K562 (cell line): ENCODE measurements around the gene KLHL41. TPM values are rescaled to one million over a fixed set of nuclear protein-coding genes. Genes with fewer than 3 reads are reported as not detected.

ENCODE experiments used
- ELF1 ChIP-seq: fragments of 200-800 bp; sonication (Bioruptor generic); IDR thresholded peaks from 2 replicates; pipeline ENCODE4 v1.6.1; 2016; ENCODE audit warnings: missing genetic modification characterization, missing compliant biosample characterization
- ESRRB ChIP-seq: fragments of 250-450 bp; sonication (Bioruptor Pico); IDR thresholded peaks from 2 replicates; pipeline ENCODE4 v1.5.0; 2020; ENCODE audit warnings: mild to moderate bottlenecking, moderate library complexity, borderline replicate concordance
- FOXJ3 ChIP-seq: sonication (generic); formaldehyde crosslinking; IDR thresholded peaks from 2 replicates; pipeline ENCODE4 v1.4.0; 2020; ENCODE audit warnings: mild to moderate bottlenecking, missing genetic modification reagents
- FOXP1 ChIP-seq: sonication (generic); formaldehyde crosslinking; IDR thresholded peaks from 2 replicates; pipeline ENCODE4 v1.8.0; 2022; ENCODE audit warnings: mild to moderate bottlenecking, missing genetic modification reagents
- HCFC1 ChIP-seq: IDR thresholded peaks from 2 replicates; pipeline ENCODE4 v1.6.1; 2012; ENCODE audit warnings: low read depth, low read length, improper control_type of control experiment
- HEY1 ChIP-seq: fragments of 250-450 bp; sonication (Bioruptor Pico); IDR thresholded peaks from 2 replicates; pipeline ENCODE4 v1.5.0; 2020; ENCODE audit warnings: mild to moderate bottlenecking, moderate library complexity, borderline replicate concordance
- HLTF ChIP-seq: fragments of 450-650 bp; IDR thresholded peaks from 2 replicates; pipeline ENCODE4 v1.6.1; 2016
- IFI16 ChIP-seq: fragments of 250-450 bp; sonication (Bioruptor Pico); IDR thresholded peaks from 2 replicates; pipeline ENCODE4 v2.1.2; 2022; ENCODE audit warnings: mild to moderate bottlenecking, inconsistent platforms
- MYBL2 ChIP-seq, 2 experiments: fragments of 450-650 bp in 1 of 2; sonication (generic) in 1 of 2; formaldehyde crosslinking in 1 of 2; IDR thresholded peaks; 2 replicates each; pipeline versions ENCODE4 v1.6.1 to v1.8.1; 2017 to 2022; ENCODE audit warnings: borderline replicate concordance in 1 of 2, inconsistent platforms in 1 of 2, low read depth in 1 of 2, mild to moderate bottlenecking in 1 of 2, missing genetic modification reagents in 1 of 2, moderate library complexity in 1 of 2
- NCOA4 ChIP-seq: fragments of 450-650 bp; IDR thresholded peaks from 2 replicates; pipeline ENCODE4 v1.6.1; 2018; ENCODE audit warnings: mild to moderate bottlenecking; ENCODE audit not compliant: partially characterized antibody
- PHF8 ChIP-seq: fragments of 200-600 bp; sonication (generic); IDR thresholded peaks from 2 replicates; pipeline ENCODE4 v1.6.1; 2012; ENCODE audit warnings: mixed run types, mild to moderate bottlenecking, inconsistent platforms, low read length, moderate library complexity, borderline replicate concordance
- POLR3A ChIP-seq: IDR thresholded peaks from 2 replicates; pipeline ENCODE4 v1.6.1; 2011; ENCODE audit warnings: borderline replicate concordance, mild to moderate bottlenecking, moderate library complexity; ENCODE audit not compliant: insufficient read length, insufficient read depth; ENCODE audit errors: extremely low read depth
- RBFOX2 ChIP-seq: fragments of 200-400 bp; formaldehyde crosslinking; IDR thresholded peaks from 2 replicates; pipeline ENCODE4 v1.6.1; 2017; ENCODE audit warnings: low read depth, mild to moderate bottlenecking, low read length, moderate library complexity
- SMAD1 ChIP-seq: fragments of 150-350 bp; IDR thresholded peaks from 2 replicates; pipeline ENCODE4 v1.6.1; 2014; ENCODE audit warnings: low read length, low read depth; ENCODE audit not compliant: partially characterized antibody
- SMAD3 ChIP-seq: fragments of 450-650 bp; formaldehyde crosslinking; conservative IDR thresholded peaks from 2 replicates; pipeline ENCODE4 v1.4.0; 2020; ENCODE audit warnings: mild to moderate bottlenecking
- SRSF1 ChIP-seq: fragments of 200-400 bp; formaldehyde crosslinking; IDR thresholded peaks from 2 replicates; pipeline ENCODE4 v1.6.1; 2017; ENCODE audit warnings: mild to moderate bottlenecking, low read depth, low read length, moderate library complexity
- TCF3 ChIP-seq: sonication (generic); formaldehyde crosslinking; IDR thresholded peaks from 2 replicates; pipeline ENCODE4 v1.4.0; 2020; ENCODE audit warnings: mild to moderate bottlenecking, missing genetic modification reagents
- TRIM24 ChIP-seq, 2 experiments: fragments of 450-650 bp; IDR thresholded peaks; 2 replicates each; pipeline ENCODE4 v1.6.1; 2016
- ZKSCAN8 ChIP-seq: fragments of 200-800 bp; sonication (Bioruptor generic); IDR thresholded peaks from 2 replicates; pipeline ENCODE4 v1.6.1; 2016; ENCODE audit warnings: missing genetic modification characterization, missing compliant biosample characterization
- ZNF197 ChIP-seq: fragments of 200-800 bp; sonication (Bioruptor generic); IDR thresholded peaks from 2 replicates; pipeline ENCODE4 v1.6.1; 2016; ENCODE audit warnings: low read depth, missing genetic modification characterization, missing compliant biosample characterization
- ZNF589 ChIP-seq: fragments of 200-800 bp; sonication (Bioruptor generic); IDR thresholded peaks from 2 replicates; pipeline ENCODE4 v1.6.1; 2016; ENCODE audit warnings: low read depth, missing genetic modification characterization, missing compliant biosample characterization
- polyA plus RNA-seq, 8 experiments: library from polyadenylated mRNA; depleted of rRNA in 4 of 8; stranded (reverse) in 5 of 8; unstranded in 3 of 8; fragments of >200 nt; fragmentation: Nextera tagmentation in 2 of 8; fragmentation: Illumina TruSeq in 1 of 8; extraction: Ambion mirVana in 2 of 8; extraction: Trizol in 1 of 8; gene quantifications; 2 replicates each; pipeline versions ENCODE4 v1.2.1 to v1.2.3, GENCODE V29; 2011 to 2014; ENCODE audit warnings: inconsistent platforms in 1 of 8, missing spikeins in 1 of 8
- total RNA-seq, 7 experiments: library from RNA; depleted of rRNA in 6 of 7; stranded (reverse); fragments of >200 nt in 6 of 7; fragmentation: Illumina TruSeq in 2 of 7; extraction: Trizol in 2 of 7; gene quantifications; 2 replicates each; pipeline versions ENCODE4 v1.2.1 to v1.2.3, GENCODE V29; 2011 to 2021; ENCODE audit warnings: low replicate concordance in 1 of 7
- TF ChIP-seq, protein P1 (sequence below): fragments of 250-450 bp; sonication (Bioruptor Pico); IDR thresholded peaks from 2 replicates; pipeline ENCODE4 v1.8.0; 2021; ENCODE audit warnings: moderate library complexity, mild to moderate bottlenecking, inconsistent platforms
- TF ChIP-seq, protein P2 (sequence below): fragments of 450-650 bp; IDR thresholded peaks from 2 replicates; pipeline ENCODE4 v1.6.1; 2018; ENCODE audit not compliant: partially characterized antibody

KLHL41 gene
- total and polyA plus RNA-seq, 9 of the 15 experiments (the other 6 are each of a cell fraction or from before 2014, with no cell fraction given), result 0.05 to 1.5 (median 0.09) TPM

DNA sequence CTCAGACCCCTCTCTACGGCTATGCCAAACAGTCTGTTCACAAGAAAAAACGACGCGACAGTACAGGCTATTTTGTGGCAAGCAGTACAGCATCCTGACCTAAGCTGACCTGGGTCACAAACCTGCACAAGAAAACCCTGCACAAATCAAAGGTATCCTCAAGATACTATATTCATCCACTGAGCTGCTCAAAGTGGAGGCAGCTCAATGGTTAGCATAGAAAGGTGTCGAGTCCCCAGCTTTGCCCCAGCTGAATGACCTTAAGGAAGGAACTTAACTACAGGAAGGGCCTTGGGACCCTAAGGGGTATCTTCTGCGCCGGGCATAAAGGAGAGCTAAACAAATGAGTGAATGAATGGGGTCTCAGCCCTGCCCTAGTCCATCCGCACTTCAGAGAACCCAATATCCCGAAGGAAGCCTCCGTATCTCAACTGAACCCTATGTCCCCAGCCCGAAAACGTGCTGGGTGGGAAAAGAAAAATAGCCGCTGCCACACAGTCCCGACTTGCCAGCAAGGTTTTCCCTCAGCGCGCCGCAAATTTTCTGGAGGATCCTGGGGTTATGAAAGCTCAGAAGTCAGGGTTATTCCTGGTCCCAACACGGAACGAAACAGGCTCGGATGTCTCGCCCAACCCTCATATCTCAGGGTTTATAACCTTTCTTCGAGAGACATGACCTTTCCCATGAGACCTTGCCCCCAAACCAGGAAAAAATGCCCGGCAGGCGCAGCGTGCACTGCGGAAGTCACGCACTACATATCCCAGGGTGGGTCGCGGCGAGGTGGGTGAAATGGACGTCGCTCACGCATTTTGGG, 63.9 kb downstream of the KLHL41 start, which contains the start of gene FASTKD1 (continued):
- peak; percentile 100 for TF ChIP-seq HCFC1
- TF ChIP-seq ZKSCAN8 (CRISPR knock-in tag), result no peak; the same call in 1 of the 2 replicates
- TF ChIP-seq SRSF1, result no peak
- TF ChIP-seq PHF8, result peak; percentile 85; the same call in 1 of the 2 replicates
- peak; percentile 24; the same call in 1 of the 2 replicates for TF ChIP-seq ZNF589 (CRISPR knock-in tag)
- TF ChIP-seq ZNF197 (CRISPR knock-in tag), result peak; percentile 97
- TF ChIP-seq ELF1 (tag), result peak; percentile 98
- TF ChIP-seq MYBL2 (IDR thresholded peaks at IDR 0.05; ENCODE audit: low read depth), result no peak
- TF ChIP-seq MYBL2 (CRISPR knock-in tag; IDR thresholded peaks at IDR 0.05; ENCODE audit: borderline replicate concordance), result no peak
- peak; percentile 11; the same call in 1 of the 2 replicates for TF ChIP-seq HLTF
- TF ChIP-seq HEY1 (CRISPR knock-in tag), result no peak
- no peak; the same call in 1 of the 2 replicates for TF ChIP-seq SMAD3 (CRISPR knock-in tag)
- TF ChIP-seq RBFOX2, result peak; percentile 85
- no peak for TF ChIP-seq FOXJ3 (CRISPR knock-in tag)
- TF ChIP-seq, protein P1, sequence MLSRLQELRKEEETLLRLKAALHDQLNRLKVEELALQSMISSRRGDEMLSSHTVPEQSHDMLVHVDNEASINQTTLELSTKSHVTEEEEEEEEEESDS (CRISPR knock-in tag), result no peak
- TF ChIP-seq POLR3A, result no peak
- no peak for TF ChIP-seq TRIM24 (IDR thresholded peaks at IDR 0.05)
- no peak for TF ChIP-seq IFI16 (CRISPR knock-in tag)
- TF ChIP-seq SMAD1, result peak; percentile 20
- TF ChIP-seq, protein P2, sequence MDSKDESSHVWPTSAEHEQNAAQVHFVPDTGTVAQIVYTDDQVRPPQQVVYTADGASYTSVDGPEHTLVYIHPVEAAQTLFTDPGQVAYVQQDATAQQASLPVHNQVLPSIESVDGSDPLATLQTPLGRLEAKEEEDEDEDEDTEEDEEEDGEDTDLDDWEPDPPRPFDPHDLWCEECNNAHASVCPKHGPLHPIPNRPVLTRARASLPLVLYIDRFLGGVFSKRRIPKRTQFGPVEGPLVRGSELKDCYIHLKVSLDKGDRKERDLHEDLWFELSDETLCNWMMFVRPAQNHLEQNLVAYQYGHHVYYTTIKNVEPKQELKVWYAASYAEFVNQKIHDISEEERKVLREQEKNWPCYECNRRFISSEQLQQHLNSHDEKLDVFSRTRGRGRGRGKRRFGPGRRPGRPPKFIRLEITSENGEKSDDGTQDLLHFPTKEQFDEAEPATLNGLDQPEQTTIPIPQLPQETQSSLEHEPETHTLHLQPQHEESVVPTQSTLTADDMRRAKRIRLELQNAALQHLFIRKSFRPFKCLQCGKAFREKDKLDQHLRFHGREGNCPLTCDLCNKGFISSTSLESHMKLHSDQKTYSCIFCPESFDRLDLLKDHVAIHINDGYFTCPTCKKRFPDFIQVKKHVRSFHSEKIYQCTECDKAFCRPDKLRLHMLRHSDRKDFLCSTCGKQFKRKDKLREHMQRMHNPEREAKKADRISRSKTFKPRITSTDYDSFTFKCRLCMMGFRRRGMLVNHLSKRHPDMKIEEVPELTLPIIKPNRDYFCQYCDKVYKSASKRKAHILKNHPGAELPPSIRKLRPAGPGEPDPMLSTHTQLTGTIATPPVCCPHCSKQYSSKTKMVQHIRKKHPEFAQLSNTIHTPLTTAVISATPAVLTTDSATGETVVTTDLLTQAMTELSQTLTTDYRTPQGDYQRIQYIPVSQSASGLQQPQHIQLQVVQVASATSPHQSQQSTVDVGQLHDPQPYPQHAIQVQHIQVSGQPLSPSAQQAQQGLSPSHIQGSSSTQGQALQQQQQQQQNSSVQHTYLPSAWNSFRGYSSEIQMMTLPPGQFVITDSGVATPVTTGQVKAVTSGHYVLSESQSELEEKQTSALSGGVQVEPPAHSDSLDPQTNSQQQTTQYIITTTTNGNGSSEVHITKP, result no peak
- TF ChIP-seq FOXP1 (CRISPR knock-in tag), result peak; percentile 61; the same call in 1 of the 2 replicates
- no peak for TF ChIP-seq ESRRB (CRISPR knock-in tag)
- TF ChIP-seq NCOA4, result no peak
- TF ChIP-seq TCF3 (CRISPR knock-in tag), result no peak; the same call in 1 of the 2 replicates
